Measurements from ENCODE around the gene S100B.

DNA sequence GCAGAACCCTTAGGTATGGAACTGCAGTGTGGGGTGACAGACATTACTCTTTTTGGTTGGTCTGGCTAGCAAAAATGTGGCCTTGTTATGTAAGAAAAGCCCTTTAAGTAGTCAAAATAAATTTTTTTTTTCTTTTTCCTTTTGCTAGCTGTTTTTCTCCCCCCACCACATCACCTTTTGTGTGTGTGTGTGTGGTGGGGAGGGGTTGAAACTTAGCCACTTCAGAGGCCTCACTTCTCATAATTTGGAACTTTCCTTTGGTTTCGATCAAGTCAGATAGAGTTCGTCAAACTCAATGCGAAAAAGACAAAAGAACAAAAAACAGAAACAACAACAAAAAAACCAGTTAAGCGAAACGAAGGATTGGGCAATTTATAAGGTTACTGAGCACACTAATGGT is 28.7 kb upstream of the S100B start:
- TF ChIP-seq YY1 (IDR thresholded peaks at IDR 0.05; ENCODE audit: insufficient read depth, insufficient read length): no peak
- no peak for TF ChIP-seq ZNF274 (IDR thresholded peaks at IDR 0.05; ENCODE audit: low read depth, low read length)
